WTC11 (cell line): ENCODE data around the gene ARHGEF12. TPM values are rescaled to one million over a fixed set of nuclear protein-coding genes. Genes with fewer than 3 reads are reported as not detected.

Source experiments
- ATAC-seq: fragments of 200-7000 bp; cut with Tn5 transposase; 2 replicates; pipeline ENCODE4 v1.10.0; 2021; ENCODE audit warnings: mild to moderate bottlenecking, moderate library complexity
- CTCF ChIA-PET: fragments of 300-600 bp; sonication (Branson Sonifier 250); formaldehyde crosslinking; loops from one replicate; lab custom pipeline; 2021; ENCODE audit warnings: antibody characterized with exemption; lab: Charles Lee
- POLR2A ChIA-PET: fragments of 350-600 bp; sonication (Branson Sonifier 250); formaldehyde crosslinking; loops from one replicate; lab custom pipeline; 2021; ENCODE audit warnings: antibody characterized with exemption; lab: Charles Lee
- DNase-seq: peaks from one replicate; pipeline ENCODE4 v3.0.0; 2021; ENCODE audit warnings: low spot score
- H3K27ac Mint-ChIP-seq: 2 replicates; pipeline ENCODE4 v1.8.0; 2021; ENCODE audit warnings: mixed read lengths
- H3K27me3 Mint-ChIP-seq: 2 replicates; pipeline ENCODE4 v1.8.0; 2021; ENCODE audit warnings: low read depth, mild to moderate bottlenecking, moderate library complexity, mixed read lengths
- H3K36me3 Mint-ChIP-seq: 2 replicates; pipeline ENCODE4 v1.8.0; 2021; ENCODE audit warnings: mixed read lengths
- H3K4me1 Mint-ChIP-seq: 2 replicates; pipeline ENCODE4 v1.8.0; 2022; ENCODE audit warnings: mixed read lengths
- H3K4me3 Mint-ChIP-seq: 2 replicates; pipeline ENCODE4 v1.8.0; 2021; ENCODE audit warnings: mild to moderate bottlenecking, moderate library complexity, mixed read lengths
- H3K9me3 Mint-ChIP-seq: 2 replicates; pipeline ENCODE4 v1.8.0; 2021; ENCODE audit warnings: mixed read lengths
- ATF1 ChIP-seq: sonication (generic); formaldehyde crosslinking; IDR thresholded peaks from 2 replicates; pipeline ENCODE4 v1.8.1; 2023; ENCODE audit warnings: mild to moderate bottlenecking, moderate library complexity, missing genetic modification reagents
- CREB1 ChIP-seq: sonication (generic); formaldehyde crosslinking; IDR thresholded peaks from 2 replicates; pipeline ENCODE4 v1.8.0; 2023; ENCODE audit warnings: mild to moderate bottlenecking, missing genetic modification reagents
- ESRRA ChIP-seq: sonication (generic); formaldehyde crosslinking; IDR thresholded peaks from 2 replicates; pipeline ENCODE4 v1.8.1; 2022; ENCODE audit warnings: mild to moderate bottlenecking, missing genetic modification reagents, borderline replicate concordance
- ETV6 ChIP-seq: sonication (generic); formaldehyde crosslinking; IDR thresholded peaks from 2 replicates; pipeline ENCODE4 v1.8.1; 2022; ENCODE audit warnings: mild to moderate bottlenecking, missing genetic modification reagents
- FOXJ3 ChIP-seq: sonication (generic); formaldehyde crosslinking; IDR thresholded peaks from 2 replicates; pipeline ENCODE4 v1.9.0; 2021; ENCODE audit warnings: missing genetic modification reagents, mild to moderate bottlenecking, borderline replicate concordance
- JAZF1 ChIP-seq: fragments of 250-450 bp; sonication (Bioruptor Pico); IDR thresholded peaks from 2 replicates; pipeline ENCODE4 v1.9.0; 2021; ENCODE audit warnings: moderate library complexity, mild to moderate bottlenecking, inconsistent platforms
- SOX15 ChIP-seq: fragments of 250-450 bp; sonication (Bioruptor Pico); IDR thresholded peaks from 2 replicates; pipeline ENCODE4 v1.9.0; 2021; ENCODE audit warnings: mild to moderate bottlenecking
- SP1 ChIP-seq: sonication (generic); formaldehyde crosslinking; conservative IDR thresholded peaks from 2 replicates; pipeline ENCODE4 v1.8.1; 2022; ENCODE audit warnings: missing genetic modification reagents
- ZNF317 ChIP-seq: sonication (generic); formaldehyde crosslinking; IDR thresholded peaks from 2 replicates; pipeline ENCODE4 v1.8.1; 2023; ENCODE audit warnings: low read depth, mild to moderate bottlenecking, moderate library complexity, missing genetic modification reagents, borderline replicate concordance
- total RNA-seq: library from RNA; stranded (reverse); gene quantifications from 3 replicates; pipeline ENCODE4 v1.2.3, GENCODE V29; 2021
- TF ChIP-seq, protein P1 (sequence below): fragments of 250-450 bp; sonication (Bioruptor Pico); IDR thresholded peaks from 2 replicates; pipeline ENCODE4 v1.9.0; 2021; ENCODE audit warnings: mild to moderate bottlenecking
- TF ChIP-seq, protein P2 (sequence below): sonication (generic); formaldehyde crosslinking; IDR thresholded peaks from 2 replicates; pipeline ENCODE4 v1.8.0; 2022; ENCODE audit warnings: missing genetic modification reagents
- TF ChIP-seq, protein P3 (sequence below): sonication (generic); formaldehyde crosslinking; IDR thresholded peaks from 2 replicates; pipeline ENCODE4 v1.8.1; 2023; ENCODE audit warnings: mild to moderate bottlenecking, missing genetic modification reagents
- TF ChIP-seq, protein P4 (sequence below): sonication (generic); formaldehyde crosslinking; IDR thresholded peaks from 2 replicates; pipeline ENCODE4 v1.8.1; 2023; ENCODE audit warnings: mild to moderate bottlenecking, missing genetic modification reagents, moderate library complexity
- TF ChIP-seq, protein P5 (sequence below): sonication (generic); formaldehyde crosslinking; IDR thresholded peaks from 2 replicates; pipeline ENCODE4 v1.8.0; 2023; ENCODE audit warnings: mild to moderate bottlenecking, missing genetic modification reagents
- TF ChIP-seq, protein P6 (sequence below): fragments of 250-450 bp; sonication (Bioruptor Pico); IDR thresholded peaks from 2 replicates; pipeline ENCODE4 v2.1.2; 2022; ENCODE audit warnings: mild to moderate bottlenecking, moderate library complexity

ARHGEF12 gene
- total RNA-seq, 1 experiment from 2014 or later = 35.8 TPM

DNA sequence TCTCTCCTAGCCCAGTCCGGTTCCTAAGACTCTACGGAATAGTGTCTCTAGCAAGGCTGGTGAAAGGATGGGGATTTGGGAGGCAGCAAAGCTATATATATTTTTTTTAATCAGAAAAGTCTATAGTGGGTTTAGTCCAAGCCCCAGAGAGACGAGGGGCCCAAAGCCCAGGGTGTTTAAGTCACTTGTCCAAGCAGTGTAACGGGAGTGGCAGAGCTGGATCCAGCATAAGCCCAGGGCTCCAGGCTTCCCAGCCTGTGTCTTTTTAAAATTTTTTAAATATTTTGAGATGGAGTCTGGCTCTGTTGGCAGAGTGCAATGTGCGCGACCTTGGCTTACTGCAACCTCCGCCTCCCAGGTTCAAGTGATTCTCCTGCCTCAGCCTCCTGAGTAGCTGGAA, 182.1 kb downstream of the ARHGEF12 start (continued):
- TF ChIP-seq, protein P1, sequence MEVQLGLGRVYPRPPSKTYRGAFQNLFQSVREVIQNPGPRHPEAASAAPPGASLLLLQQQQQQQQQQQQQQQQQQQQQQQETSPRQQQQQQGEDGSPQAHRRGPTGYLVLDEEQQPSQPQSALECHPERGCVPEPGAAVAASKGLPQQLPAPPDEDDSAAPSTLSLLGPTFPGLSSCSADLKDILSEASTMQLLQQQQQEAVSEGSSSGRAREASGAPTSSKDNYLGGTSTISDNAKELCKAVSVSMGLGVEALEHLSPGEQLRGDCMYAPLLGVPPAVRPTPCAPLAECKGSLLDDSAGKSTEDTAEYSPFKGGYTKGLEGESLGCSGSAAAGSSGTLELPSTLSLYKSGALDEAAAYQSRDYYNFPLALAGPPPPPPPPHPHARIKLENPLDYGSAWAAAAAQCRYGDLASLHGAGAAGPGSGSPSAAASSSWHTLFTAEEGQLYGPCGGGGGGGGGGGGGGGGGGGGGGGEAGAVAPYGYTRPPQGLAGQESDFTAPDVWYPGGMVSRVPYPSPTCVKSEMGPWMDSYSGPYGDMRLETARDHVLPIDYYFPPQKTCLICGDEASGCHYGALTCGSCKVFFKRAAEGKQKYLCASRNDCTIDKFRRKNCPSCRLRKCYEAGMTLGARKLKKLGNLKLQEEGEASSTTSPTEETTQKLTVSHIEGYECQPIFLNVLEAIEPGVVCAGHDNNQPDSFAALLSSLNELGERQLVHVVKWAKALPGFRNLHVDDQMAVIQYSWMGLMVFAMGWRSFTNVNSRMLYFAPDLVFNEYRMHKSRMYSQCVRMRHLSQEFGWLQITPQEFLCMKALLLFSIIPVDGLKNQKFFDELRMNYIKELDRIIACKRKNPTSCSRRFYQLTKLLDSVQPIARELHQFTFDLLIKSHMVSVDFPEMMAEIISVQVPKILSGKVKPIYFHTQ (CRISPR knock-in tag) = no peak

DNA sequence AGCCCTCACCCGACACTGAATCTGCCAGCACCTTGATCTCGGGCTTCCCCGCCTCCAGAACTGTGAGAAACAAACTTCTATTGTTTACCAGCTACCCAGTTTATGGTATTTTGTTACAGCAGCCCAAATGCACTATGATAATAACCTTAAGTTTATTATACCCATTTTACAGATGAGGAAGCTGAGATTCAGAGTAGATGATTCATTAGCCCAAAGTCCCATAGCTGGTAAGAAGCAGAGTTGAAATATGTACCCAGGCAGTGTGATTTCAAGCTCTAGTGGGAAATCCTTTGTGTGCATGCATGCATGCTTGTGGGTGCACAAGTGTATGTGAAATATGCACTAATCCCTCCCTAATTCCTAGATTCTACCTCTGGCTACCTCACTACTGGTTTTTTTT, 183.3 kb downstream of the ARHGEF12 start:
- DNase-seq = no peak
- TF ChIP-seq, protein P2, sequence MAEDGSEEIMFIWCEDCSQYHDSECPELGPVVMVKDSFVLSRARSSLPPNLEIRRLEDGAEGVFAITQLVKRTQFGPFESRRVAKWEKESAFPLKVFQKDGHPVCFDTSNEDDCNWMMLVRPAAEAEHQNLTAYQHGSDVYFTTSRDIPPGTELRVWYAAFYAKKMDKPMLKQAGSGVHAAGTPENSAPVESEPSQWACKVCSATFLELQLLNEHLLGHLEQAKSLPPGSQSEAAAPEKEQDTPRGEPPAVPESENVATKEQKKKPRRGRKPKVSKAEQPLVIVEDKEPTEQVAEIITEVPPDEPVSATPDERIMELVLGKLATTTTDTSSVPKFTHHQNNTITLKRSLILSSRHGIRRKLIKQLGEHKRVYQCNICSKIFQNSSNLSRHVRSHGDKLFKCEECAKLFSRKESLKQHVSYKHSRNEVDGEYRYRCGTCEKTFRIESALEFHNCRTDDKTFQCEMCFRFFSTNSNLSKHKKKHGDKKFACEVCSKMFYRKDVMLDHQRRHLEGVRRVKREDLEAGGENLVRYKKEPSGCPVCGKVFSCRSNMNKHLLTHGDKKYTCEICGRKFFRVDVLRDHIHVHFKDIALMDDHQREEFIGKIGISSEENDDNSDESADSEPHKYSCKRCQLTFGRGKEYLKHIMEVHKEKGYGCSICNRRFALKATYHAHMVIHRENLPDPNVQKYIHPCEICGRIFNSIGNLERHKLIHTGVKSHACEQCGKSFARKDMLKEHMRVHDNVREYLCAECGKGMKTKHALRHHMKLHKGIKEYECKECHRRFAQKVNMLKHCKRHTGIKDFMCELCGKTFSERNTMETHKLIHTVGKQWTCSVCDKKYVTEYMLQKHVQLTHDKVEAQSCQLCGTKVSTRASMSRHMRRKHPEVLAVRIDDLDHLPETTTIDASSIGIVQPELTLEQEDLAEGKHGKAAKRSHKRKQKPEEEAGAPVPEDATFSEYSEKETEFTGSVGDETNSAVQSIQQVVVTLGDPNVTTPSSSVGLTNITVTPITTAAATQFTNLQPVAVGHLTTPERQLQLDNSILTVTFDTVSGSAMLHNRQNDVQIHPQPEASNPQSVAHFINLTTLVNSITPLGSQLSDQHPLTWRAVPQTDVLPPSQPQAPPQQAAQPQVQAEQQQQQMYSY = no peak
- TF ChIP-seq ATF1 (no peak), SOX15 (CRISPR knock-in tag) (no peak), ZNF317 (CRISPR knock-in tag) (no peak), JAZF1 (CRISPR knock-in tag) (no peak), ETV6 (no peak), SP1 (CRISPR knock-in tag) (no peak), FOXJ3 (CRISPR knock-in tag) (no peak), CREB1 (CRISPR knock-in tag) (no peak), ESRRA (no peak)
- TF ChIP-seq, protein P3, sequence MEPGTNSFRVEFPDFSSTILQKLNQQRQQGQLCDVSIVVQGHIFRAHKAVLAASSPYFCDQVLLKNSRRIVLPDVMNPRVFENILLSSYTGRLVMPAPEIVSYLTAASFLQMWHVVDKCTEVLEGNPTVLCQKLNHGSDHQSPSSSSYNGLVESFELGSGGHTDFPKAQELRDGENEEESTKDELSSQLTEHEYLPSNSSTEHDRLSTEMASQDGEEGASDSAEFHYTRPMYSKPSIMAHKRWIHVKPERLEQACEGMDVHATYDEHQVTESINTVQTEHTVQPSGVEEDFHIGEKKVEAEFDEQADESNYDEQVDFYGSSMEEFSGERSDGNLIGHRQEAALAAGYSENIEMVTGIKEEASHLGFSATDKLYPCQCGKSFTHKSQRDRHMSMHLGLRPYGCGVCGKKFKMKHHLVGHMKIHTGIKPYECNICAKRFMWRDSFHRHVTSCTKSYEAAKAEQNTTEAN (CRISPR knock-in tag) = no peak
- TF ChIP-seq, protein P4, sequence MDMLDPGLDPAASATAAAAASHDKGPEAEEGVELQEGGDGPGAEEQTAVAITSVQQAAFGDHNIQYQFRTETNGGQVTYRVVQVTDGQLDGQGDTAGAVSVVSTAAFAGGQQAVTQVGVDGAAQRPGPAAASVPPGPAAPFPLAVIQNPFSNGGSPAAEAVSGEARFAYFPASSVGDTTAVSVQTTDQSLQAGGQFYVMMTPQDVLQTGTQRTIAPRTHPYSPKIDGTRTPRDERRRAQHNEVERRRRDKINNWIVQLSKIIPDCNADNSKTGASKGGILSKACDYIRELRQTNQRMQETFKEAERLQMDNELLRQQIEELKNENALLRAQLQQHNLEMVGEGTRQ (CRISPR knock-in tag) = no peak
- TF ChIP-seq, protein P5, sequence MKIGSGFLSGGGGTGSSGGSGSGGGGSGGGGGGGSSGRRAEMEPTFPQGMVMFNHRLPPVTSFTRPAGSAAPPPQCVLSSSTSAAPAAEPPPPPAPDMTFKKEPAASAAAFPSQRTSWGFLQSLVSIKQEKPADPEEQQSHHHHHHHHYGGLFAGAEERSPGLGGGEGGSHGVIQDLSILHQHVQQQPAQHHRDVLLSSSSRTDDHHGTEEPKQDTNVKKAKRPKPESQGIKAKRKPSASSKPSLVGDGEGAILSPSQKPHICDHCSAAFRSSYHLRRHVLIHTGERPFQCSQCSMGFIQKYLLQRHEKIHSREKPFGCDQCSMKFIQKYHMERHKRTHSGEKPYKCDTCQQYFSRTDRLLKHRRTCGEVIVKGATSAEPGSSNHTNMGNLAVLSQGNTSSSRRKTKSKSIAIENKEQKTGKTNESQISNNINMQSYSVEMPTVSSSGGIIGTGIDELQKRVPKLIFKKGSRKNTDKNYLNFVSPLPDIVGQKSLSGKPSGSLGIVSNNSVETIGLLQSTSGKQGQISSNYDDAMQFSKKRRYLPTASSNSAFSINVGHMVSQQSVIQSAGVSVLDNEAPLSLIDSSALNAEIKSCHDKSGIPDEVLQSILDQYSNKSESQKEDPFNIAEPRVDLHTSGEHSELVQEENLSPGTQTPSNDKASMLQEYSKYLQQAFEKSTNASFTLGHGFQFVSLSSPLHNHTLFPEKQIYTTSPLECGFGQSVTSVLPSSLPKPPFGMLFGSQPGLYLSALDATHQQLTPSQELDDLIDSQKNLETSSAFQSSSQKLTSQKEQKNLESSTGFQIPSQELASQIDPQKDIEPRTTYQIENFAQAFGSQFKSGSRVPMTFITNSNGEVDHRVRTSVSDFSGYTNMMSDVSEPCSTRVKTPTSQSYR (CRISPR knock-in tag) = no peak
- TF ChIP-seq, protein P6, sequence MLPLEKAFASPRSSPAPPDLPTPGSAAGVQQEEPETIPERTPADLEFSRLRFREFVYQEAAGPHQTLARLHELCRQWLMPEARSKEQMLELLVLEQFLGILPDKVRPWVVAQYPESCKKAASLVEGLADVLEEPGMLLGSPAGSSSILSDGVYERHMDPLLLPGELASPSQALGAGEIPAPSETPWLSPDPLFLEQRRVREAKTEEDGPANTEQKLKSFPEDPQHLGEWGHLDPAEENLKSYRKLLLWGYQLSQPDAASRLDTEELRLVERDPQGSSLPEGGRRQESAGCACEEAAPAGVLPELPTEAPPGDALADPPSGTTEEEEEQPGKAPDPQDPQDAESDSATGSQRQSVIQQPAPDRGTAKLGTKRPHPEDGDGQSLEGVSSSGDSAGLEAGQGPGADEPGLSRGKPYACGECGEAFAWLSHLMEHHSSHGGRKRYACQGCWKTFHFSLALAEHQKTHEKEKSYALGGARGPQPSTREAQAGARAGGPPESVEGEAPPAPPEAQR (CRISPR knock-in tag) = no peak
- TF ChIP-seq, all 79 proteins: peak for 0
- no peak for ATAC-seq
- no peak overlapping the region for H3K4me3 Mint-ChIP-seq
- no peaks in the 10 kb centered on the region for H3K9me3 Mint-ChIP-seq
- no peaks in the 10 kb centered on the region for H3K36me3 Mint-ChIP-seq
- peaks cover 3% of the 10 kb centered on the region; the same call in 1 of the 2 replicates for H3K27me3 Mint-ChIP-seq
- H3K4me1 Mint-ChIP-seq = peaks cover 44% of the 10 kb centered on the region
- POLR2A ChIA-PET = no interaction called here
- H3K27ac Mint-ChIP-seq = no peak overlapping the region
- CTCF ChIA-PET = no interaction called here
